Heart left ventricle (tissue), 13 donors: ENCODE measurements around the gene TMEM237.

ENCODE experiments used
- POLR2A ChIP-seq, 2 donors: fragments of 450-650 bp; IDR thresholded peaks; one replicate each; pipeline ENCODE4 v1.6.1; 2017; ENCODE audit warnings: antibody characterized with exemption in 2 of 2, mild to moderate bottlenecking in 2 of 2, moderate library complexity in 2 of 2
- TF ChIP-seq, protein P1 (sequence below), 12 donors: fragments of 200-600 bp; sonication (generic) in 4 of 12; IDR thresholded peaks; one replicate each; pipeline versions ENCODE4 v1.5.0 to v1.8.0; 2018 to 2022; ENCODE audit warnings: antibody characterized with exemption in 12 of 12, mild to moderate bottlenecking in 5 of 12
- donor health status: ischemic (EF 13 %, LVEDD 7.1; RV severe dilation, severe dysfunction).
- donor health status: DM: no; HTN: yes; CAD: no.
- donor health status: DM: no; HTN: no; CAD: no.
- donor health status: ischemic (EF 25% LVEDD 6.9; RV normal size, moderate dysfunction).
- donor health status: ischemic (EF 25% LVEDD 5.7; RV mildly dilated, moderate dysfunction).
- donor health status: ischemic (EF 35%, LVEDD 5.7; RV mildly dilated, moderate dysfunction).
- donor health status: nonischemic (EF 11% LVEDD 7.7; RV severe dilation, severe dysfunction).
- donor health status: DM: yes; HTN: yes; CAD: no.
- donor health status: PGD.
- donor health status: ischemic (EF 29% LVEDD 5.4; RV normal size, mild dysfunction).
- donor health status: nonischemic (EF 23%, LVEDD 6.1; RV moderate dilation, normal function).

DNA sequence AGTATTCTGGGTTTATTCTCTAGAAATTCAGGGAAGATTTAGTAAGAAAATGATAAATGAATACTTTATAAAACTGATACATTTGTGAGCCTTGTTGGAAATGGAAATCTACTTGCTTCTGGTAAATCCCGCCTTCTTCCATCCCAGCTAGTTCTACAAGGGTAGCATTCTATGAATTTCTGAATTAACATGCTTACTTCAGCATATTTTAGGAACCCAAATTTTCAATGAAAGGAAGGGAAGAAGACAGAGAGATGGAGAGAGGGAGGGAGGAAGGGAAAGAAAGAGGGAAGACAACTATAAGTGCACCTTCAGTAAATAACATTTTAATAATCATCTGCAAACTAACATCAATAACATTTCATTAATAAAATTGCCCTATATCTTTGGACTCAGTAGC is 26.6 kb upstream of the TMEM237 start:
- TF ChIP-seq, protein P1, sequence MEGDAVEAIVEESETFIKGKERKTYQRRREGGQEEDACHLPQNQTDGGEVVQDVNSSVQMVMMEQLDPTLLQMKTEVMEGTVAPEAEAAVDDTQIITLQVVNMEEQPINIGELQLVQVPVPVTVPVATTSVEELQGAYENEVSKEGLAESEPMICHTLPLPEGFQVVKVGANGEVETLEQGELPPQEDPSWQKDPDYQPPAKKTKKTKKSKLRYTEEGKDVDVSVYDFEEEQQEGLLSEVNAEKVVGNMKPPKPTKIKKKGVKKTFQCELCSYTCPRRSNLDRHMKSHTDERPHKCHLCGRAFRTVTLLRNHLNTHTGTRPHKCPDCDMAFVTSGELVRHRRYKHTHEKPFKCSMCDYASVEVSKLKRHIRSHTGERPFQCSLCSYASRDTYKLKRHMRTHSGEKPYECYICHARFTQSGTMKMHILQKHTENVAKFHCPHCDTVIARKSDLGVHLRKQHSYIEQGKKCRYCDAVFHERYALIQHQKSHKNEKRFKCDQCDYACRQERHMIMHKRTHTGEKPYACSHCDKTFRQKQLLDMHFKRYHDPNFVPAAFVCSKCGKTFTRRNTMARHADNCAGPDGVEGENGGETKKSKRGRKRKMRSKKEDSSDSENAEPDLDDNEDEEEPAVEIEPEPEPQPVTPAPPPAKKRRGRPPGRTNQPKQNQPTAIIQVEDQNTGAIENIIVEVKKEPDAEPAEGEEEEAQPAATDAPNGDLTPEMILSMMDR (IDR thresholded peaks at IDR 0.05): no peak
- TF ChIP-seq POLR2A (IDR thresholded peaks at IDR 0.05): no peak
